ENCODE measurements around the gene CPED1. TPM values are rescaled to one million over a fixed set of nuclear protein-coding genes. Genes with fewer than 3 reads are reported as not detected.

Gene CPED1
- total RNA-seq, 2 donors from 2014 or later = not detected

DNA sequence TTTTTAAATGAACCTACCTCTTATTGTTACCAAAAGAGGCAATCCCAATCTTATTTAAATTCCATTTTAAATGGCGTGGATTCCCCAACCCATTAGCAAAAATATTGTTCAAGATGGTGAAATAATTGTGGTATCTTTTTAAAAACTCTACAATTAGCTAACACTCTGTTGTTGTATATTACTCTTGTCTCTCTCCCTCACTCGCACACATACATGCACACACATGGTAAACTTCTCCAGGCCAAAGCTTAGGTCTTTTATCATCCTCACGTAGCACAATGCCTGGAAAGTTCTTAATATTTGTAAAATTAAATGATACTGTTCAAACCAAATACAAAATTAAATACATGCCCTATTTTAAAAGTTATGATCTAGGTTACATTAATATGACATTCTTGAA lies 171.0 kb downstream of the CPED1 start:
- Mint-ChIP-seq H3K27ac (no peak overlapping the region), H3K4me3 (no peak overlapping the region), H3K4me1 (ENCODE audit: low read depth) (no peaks in the 10 kb centered on the region), H3K36me3 (ENCODE audit: insufficient read depth in 2 of 2) (no peaks in the 10 kb centered on the region), H3K9me3 (peaks cover 1 to 6% of the 10 kb centered on the region in 2 donors), H3K27me3 (ENCODE audit: low read depth) (peaks cover 48% of the 10 kb centered on the region)
- no peak for ATAC-seq (replicated peaks in 1 of 2)
- no peak for DNase-seq

GRCh38 chr7:121160150-121161008 lies 171.9 kb downstream of the CPED1 start:
- Mint-ChIP-seq H3K36me3 (ENCODE audit: insufficient read depth in 2 of 2) (no peaks in the 10 kb centered on the region), H3K4me1 (ENCODE audit: low read depth) (no peaks in the 10 kb centered on the region), H3K9me3 (peaks cover 1 to 6% of the 10 kb centered on the region in 2 donors), H3K27me3 (ENCODE audit: low read depth) (peaks cover 46% of the 10 kb centered on the region), H3K27ac (peak overlapping the region; percentile 86), H3K4me3 (no peak overlapping the region)
- DNase-seq (no peak), ATAC-seq (replicated peaks in 1 of 2) (peak in 1 of 2 donors; percentile 35)

- Mint-ChIP-seq H3K4me1 (ENCODE audit: low read depth) (no peaks in the 10 kb centered on the region), H3K27ac (no peak overlapping the region), H3K27me3 (ENCODE audit: low read depth) (peaks cover 27% of the 10 kb centered on the region), H3K9me3 (no peaks in the 10 kb centered on the region), H3K4me3 (no peak overlapping the region), H3K36me3 (ENCODE audit: insufficient read depth in 2 of 2) (no peaks in the 10 kb centered on the region)
- no peak for ATAC-seq (replicated peaks in 1 of 2)
- no peak for DNase-seq
Observed at GRCh38 chr7:121163699-121164098, 175.2 kb downstream of the CPED1 start.

- ATAC-seq (replicated peaks in 1 of 2) = no peak
- H3K4me3 Mint-ChIP-seq = no peak overlapping the region
- H3K9me3 Mint-ChIP-seq = no peaks in the 10 kb centered on the region
- no peaks in the 10 kb centered on the region for H3K36me3 Mint-ChIP-seq (ENCODE audit: insufficient read depth in 2 of 2)
- DNase-seq = no peak
- H3K27me3 Mint-ChIP-seq (ENCODE audit: low read depth) = peaks cover 27% of the 10 kb centered on the region
- H3K27ac Mint-ChIP-seq = no peak overlapping the region
- no peaks in the 10 kb centered on the region for H3K4me1 Mint-ChIP-seq (ENCODE audit: low read depth)
Observed at GRCh38 chr7:121164247-121164646, 175.7 kb downstream of the CPED1 start.

DNA sequence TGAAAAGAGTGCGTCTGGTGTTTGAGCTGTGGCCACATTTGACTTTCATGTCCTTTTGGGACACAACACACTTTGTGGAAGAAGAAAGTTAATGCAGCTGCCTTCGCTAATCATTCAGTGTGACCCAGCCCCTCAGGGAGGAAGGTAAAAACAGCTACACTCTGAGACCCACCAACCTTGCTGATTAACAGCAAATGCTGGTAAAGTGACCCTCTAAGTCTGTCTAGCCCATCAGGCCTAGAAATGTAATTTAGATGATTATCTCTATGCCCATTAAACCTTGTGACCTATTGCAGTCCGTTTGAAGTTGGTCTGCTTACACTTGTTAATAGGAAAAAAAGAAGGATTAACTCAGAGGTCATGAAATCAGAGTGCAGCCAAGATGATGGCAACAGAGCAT lies 178.4 kb downstream of the CPED1 start:
- DNase-seq (no peak), ATAC-seq (replicated peaks in 1 of 2) (no peak)
- no peak overlapping the region for H3K27ac Mint-ChIP-seq
- no peaks in the 10 kb centered on the region for H3K9me3 Mint-ChIP-seq
- no peaks in the 10 kb centered on the region for H3K4me1 Mint-ChIP-seq (ENCODE audit: low read depth)
- H3K36me3 Mint-ChIP-seq (ENCODE audit: insufficient read depth in 2 of 2) = no peaks in the 10 kb centered on the region
- H3K27me3 Mint-ChIP-seq (ENCODE audit: low read depth) = peaks cover 12% of the 10 kb centered on the region
- H3K4me3 Mint-ChIP-seq = no peak overlapping the region

- Mint-ChIP-seq H3K4me3 (no peak overlapping the region), H3K9me3 (no peaks in the 10 kb centered on the region), H3K36me3 (ENCODE audit: insufficient read depth in 2 of 2) (no peaks in the 10 kb centered on the region), H3K27me3 (ENCODE audit: low read depth) (peaks cover 8% of the 10 kb centered on the region), H3K27ac (no peak overlapping the region), H3K4me1 (ENCODE audit: low read depth) (no peaks in the 10 kb centered on the region)
- DNase-seq (no peak), ATAC-seq (replicated peaks in 1 of 2) (no peak)
Observed at GRCh38 chr7:121167971-121168370, 179.5 kb downstream of the CPED1 start.

DNA sequence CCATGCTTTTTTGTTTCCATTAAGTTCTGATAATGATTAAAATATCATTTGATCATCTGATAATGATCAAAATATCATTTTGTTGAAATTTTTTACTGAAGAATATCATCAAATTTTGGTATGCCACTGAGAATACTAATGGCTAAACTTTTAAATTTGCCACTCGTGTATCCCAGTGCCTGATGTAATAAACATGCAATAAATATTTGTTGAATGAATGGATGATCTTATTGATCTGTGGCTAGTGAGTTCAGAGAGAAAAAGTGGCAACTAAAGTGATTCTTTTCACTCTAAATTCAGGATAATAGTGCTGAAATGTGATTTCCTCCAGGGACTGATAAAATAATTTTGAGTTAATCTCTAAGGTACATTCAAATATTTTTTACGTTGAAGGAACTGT lies 181.0 kb downstream of the CPED1 start:
- Mint-ChIP-seq H3K4me1 (ENCODE audit: low read depth) (no peaks in the 10 kb centered on the region), H3K27ac (no peak overlapping the region), H3K27me3 (ENCODE audit: low read depth) (peaks cover 10% of the 10 kb centered on the region), H3K9me3 (no peaks in the 10 kb centered on the region), H3K4me3 (no peak overlapping the region), H3K36me3 (ENCODE audit: insufficient read depth in 2 of 2) (no peaks in the 10 kb centered on the region)
- no peak for DNase-seq
- no peak for ATAC-seq (replicated peaks in 1 of 2)

GRCh38 chr7:121172484-121172883 lies 184.0 kb downstream of the CPED1 start:
- no peaks in the 10 kb centered on the region for H3K9me3 Mint-ChIP-seq
- no peak for DNase-seq
- H3K27me3 Mint-ChIP-seq (ENCODE audit: low read depth) = peaks cover 21% of the 10 kb centered on the region
- no peak overlapping the region for H3K27ac Mint-ChIP-seq
- H3K36me3 Mint-ChIP-seq (ENCODE audit: insufficient read depth in 2 of 2) = no peaks in the 10 kb centered on the region
- H3K4me3 Mint-ChIP-seq = no peak overlapping the region
- ATAC-seq (replicated peaks in 1 of 2) = no peak
- no peaks in the 10 kb centered on the region for H3K4me1 Mint-ChIP-seq (ENCODE audit: low read depth)

- Mint-ChIP-seq H3K27ac (no peak overlapping the region), H3K4me1 (ENCODE audit: low read depth) (no peaks in the 10 kb centered on the region), H3K36me3 (ENCODE audit: insufficient read depth in 2 of 2) (no peaks in the 10 kb centered on the region), H3K4me3 (no peak overlapping the region), H3K27me3 (ENCODE audit: low read depth) (peaks cover 29% of the 10 kb centered on the region), H3K9me3 (no peaks in the 10 kb centered on the region)
- DNase-seq (no peak), ATAC-seq (replicated peaks in 1 of 2) (no peak)
Observed at GRCh38 chr7:121175826-121176225, 187.3 kb downstream of the CPED1 start.

DNA sequence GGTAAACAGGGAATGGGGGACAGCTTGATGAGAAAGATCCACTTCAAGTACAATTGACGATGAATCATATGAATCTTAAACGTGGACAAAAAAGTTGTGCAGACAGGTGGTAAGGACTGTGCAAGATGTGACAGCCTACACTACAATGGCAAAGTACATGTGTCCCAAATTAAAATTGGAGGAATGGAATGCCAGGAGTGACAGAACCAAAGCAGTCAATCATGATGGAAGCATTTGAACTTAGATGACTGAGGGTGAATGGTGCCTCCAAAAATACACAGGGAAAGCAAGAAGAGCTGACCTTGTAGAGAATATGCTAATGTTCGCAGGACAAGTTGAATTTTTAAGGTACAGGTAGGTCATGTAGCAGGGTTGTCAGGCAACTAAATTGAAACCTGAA lies 189.9 kb downstream of the CPED1 start:
- H3K36me3 Mint-ChIP-seq (ENCODE audit: insufficient read depth in 2 of 2) = no peaks in the 10 kb centered on the region
- H3K4me3 Mint-ChIP-seq = no peak overlapping the region
- ATAC-seq (replicated peaks in 1 of 2) = no peak
- no peaks in the 10 kb centered on the region for H3K4me1 Mint-ChIP-seq (ENCODE audit: low read depth)
- no peak for DNase-seq
- peaks cover 38% of the 10 kb centered on the region for H3K27me3 Mint-ChIP-seq (ENCODE audit: low read depth)
- H3K9me3 Mint-ChIP-seq = no peaks in the 10 kb centered on the region
- H3K27ac Mint-ChIP-seq = no peak overlapping the region

DNA sequence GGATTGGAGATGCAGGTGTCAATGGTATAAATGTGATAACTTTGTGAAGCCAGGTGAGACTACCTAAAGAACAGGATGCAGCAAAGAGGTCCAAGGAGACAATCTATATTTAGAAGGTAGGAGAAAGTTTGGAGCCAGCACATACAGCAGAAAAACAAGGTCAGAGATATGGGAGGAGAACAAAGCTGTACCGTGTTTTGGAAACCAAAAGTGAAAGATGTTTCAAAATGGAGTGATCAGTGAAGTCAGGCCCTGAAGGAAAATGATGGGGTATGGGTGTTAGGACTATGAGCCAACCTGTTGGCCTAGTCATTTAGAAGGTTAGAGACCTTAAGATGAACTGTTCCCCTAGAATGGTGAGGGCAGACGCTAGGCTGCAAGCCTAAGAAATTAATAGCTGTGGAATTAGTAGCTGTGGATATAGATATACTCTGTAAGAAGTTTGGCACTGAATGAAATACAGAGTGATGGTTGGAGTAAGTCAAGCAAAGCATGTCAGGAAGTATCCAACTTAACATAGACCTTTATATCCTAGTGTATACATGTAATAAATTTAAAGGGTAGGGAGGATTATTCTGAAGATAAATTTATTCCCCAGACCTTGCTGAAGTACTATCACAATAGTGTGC lies 190.5 kb downstream of the CPED1 start:
- H3K4me1 Mint-ChIP-seq (ENCODE audit: low read depth) = no peaks in the 10 kb centered on the region
- DNase-seq (no peak), ATAC-seq (replicated peaks in 1 of 2) (peak in 1 of 2 donors; percentile 44)
- no peaks in the 10 kb centered on the region for H3K36me3 Mint-ChIP-seq (ENCODE audit: insufficient read depth in 2 of 2)
- no peaks in the 10 kb centered on the region for H3K9me3 Mint-ChIP-seq
- H3K27me3 Mint-ChIP-seq (ENCODE audit: low read depth) = peaks cover 38% of the 10 kb centered on the region
- H3K4me3 Mint-ChIP-seq = no peak overlapping the region
- H3K27ac Mint-ChIP-seq = no peak overlapping the region

GRCh38 chr7:121180436-121181063 lies 192.0 kb downstream of the CPED1 start:
- DNase-seq (no peak), ATAC-seq (replicated peaks in 1 of 2) (no peak)
- Mint-ChIP-seq H3K27me3 (ENCODE audit: low read depth) (peaks cover 23% of the 10 kb centered on the region), H3K4me3 (no peak overlapping the region), H3K4me1 (ENCODE audit: low read depth) (no peaks in the 10 kb centered on the region), H3K9me3 (no peaks in the 10 kb centered on the region), H3K36me3 (ENCODE audit: insufficient read depth in 2 of 2) (no peaks in the 10 kb centered on the region), H3K27ac (no peak overlapping the region)

DNA sequence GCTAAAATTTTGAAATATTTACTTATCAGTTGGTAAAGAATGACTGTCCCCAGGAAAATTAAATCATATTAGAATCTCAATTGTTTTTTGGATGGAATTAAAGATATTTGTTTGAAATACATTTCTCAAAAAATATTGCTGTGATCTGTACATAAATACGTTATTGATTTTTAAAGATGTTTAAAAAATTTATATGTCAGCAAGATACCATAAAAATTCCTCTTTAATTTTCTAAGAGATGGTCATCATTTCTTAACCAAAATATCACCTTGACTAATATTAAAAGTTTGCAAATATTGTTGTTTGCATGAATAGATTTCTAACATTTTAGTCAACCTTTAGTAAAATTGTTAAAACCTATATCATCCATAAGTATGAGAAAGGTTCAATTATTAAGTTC lies 192.8 kb downstream of the CPED1 start:
- no peak for ATAC-seq (replicated peaks in 1 of 2)
- H3K27ac Mint-ChIP-seq = no peak overlapping the region

More for the DNA sequence above, 192.8 kb downstream of the CPED1 start:
- no peak for DNase-seq
- H3K27me3 Mint-ChIP-seq (ENCODE audit: low read depth) = peaks cover 23% of the 10 kb centered on the region
- no peak overlapping the region for H3K4me3 Mint-ChIP-seq
- no peaks in the 10 kb centered on the region for H3K36me3 Mint-ChIP-seq (ENCODE audit: insufficient read depth in 2 of 2)
- no peaks in the 10 kb centered on the region for H3K4me1 Mint-ChIP-seq (ENCODE audit: low read depth)
- no peaks in the 10 kb centered on the region for H3K9me3 Mint-ChIP-seq
